Measurements from ENCODE around the gene CCT5. TPM values are rescaled to one million over a fixed set of nuclear protein-coding genes. Genes with fewer than 3 reads are reported as not detected.

Gene CCT5
- polyA plus RNA-seq, 1 experiment: 390 TPM

GRCh38 chr5:10213316-10213715 is 36.8 kb upstream of the CCT5 start:
- ChIA-PET CTCF (interaction anchor here (0.7 kb wide), 2 partner anchors 14 to 19 kb away, joined by 3 to 4 read pairs; no protein-coding TSS in a partner anchor), POLR2A (no interaction called here)

GRCh38 chr5:10214041-10214440 is 36.0 kb upstream of the CCT5 start:
- no peak for TF ChIP-seq CTCF (IDR thresholded peaks at IDR 0.05; ENCODE audit: low read depth, low read length)
- H3K4me3 ChIP-seq (ENCODE audit: low read depth, low read length): no peak overlapping the region
- DNase-seq (ENCODE audit: low read depth, low spot score): no peak
- ChIA-PET CTCF (no interaction called here), POLR2A (no interaction called here)
- H3K9me3 ChIP-seq (ENCODE audit: control insufficient read depth, insufficient read depth, low read length): no peaks in the 10 kb centered on the region; the same call in 1 of the 2 replicates
- H3K27ac ChIP-seq (ENCODE audit: low read depth, low read length): no peak overlapping the region
- no peaks in the 10 kb centered on the region for H3K27me3 ChIP-seq (ENCODE audit: control insufficient read depth, insufficient read depth, low read length)

More at GRCh38 chr5:10213316-10213715, 36.8 kb upstream of the CCT5 start:
- TF ChIP-seq CTCF (IDR thresholded peaks at IDR 0.05; ENCODE audit: low read depth, low read length): no peak
- no peaks in the 10 kb centered on the region for H3K27me3 ChIP-seq (ENCODE audit: control insufficient read depth, insufficient read depth, low read length)
- no peaks in the 10 kb centered on the region; the same call in 1 of the 2 replicates for H3K9me3 ChIP-seq (ENCODE audit: control insufficient read depth, insufficient read depth, low read length)
- no peak overlapping the region for H3K27ac ChIP-seq (ENCODE audit: low read depth, low read length)
- no peak for DNase-seq (ENCODE audit: low read depth, low spot score)
- no peak overlapping the region for H3K4me3 ChIP-seq (ENCODE audit: low read depth, low read length)

GRCh38 chr5:10215366-10215765 is 34.7 kb upstream of the CCT5 start:
- DNase-seq (ENCODE audit: low read depth, low spot score): no peak
- TF ChIP-seq CTCF (IDR thresholded peaks at IDR 0.05; ENCODE audit: low read depth, low read length): no peak

GRCh38 chr5:10216107-10216506 is 34.0 kb upstream of the CCT5 start:
- H3K4me3 ChIP-seq (ENCODE audit: low read depth, low read length): no peak overlapping the region
- H3K27ac ChIP-seq (ENCODE audit: low read depth, low read length): no peak overlapping the region
- no peaks in the 10 kb centered on the region; the same call in 1 of the 2 replicates for H3K9me3 ChIP-seq (ENCODE audit: control insufficient read depth, insufficient read depth, low read length)
- no peak for DNase-seq (ENCODE audit: low read depth, low spot score)
- POLR2A ChIA-PET: no interaction called here
- no peak for TF ChIP-seq CTCF (IDR thresholded peaks at IDR 0.05; ENCODE audit: low read depth, low read length)
- no peaks in the 10 kb centered on the region for H3K27me3 ChIP-seq (ENCODE audit: control insufficient read depth, insufficient read depth, low read length)
- CTCF ChIA-PET: no interaction called here

More at GRCh38 chr5:10215366-10215765, 34.7 kb upstream of the CCT5 start:
- no peak overlapping the region for H3K27ac ChIP-seq (ENCODE audit: low read depth, low read length)
- no peaks in the 10 kb centered on the region for H3K27me3 ChIP-seq (ENCODE audit: control insufficient read depth, insufficient read depth, low read length)
- ChIA-PET POLR2A (no interaction called here), CTCF (no interaction called here)
- no peaks in the 10 kb centered on the region; the same call in 1 of the 2 replicates for H3K9me3 ChIP-seq (ENCODE audit: control insufficient read depth, insufficient read depth, low read length)
- no peak overlapping the region for H3K4me3 ChIP-seq (ENCODE audit: low read depth, low read length)

GRCh38 chr5:10218658-10219057 is 31.4 kb upstream of the CCT5 start:
- no peak overlapping the region for H3K4me3 ChIP-seq (ENCODE audit: low read depth, low read length)
- H3K27me3 ChIP-seq (ENCODE audit: control insufficient read depth, insufficient read depth, low read length): no peaks in the 10 kb centered on the region
- ChIA-PET CTCF (no interaction called here), POLR2A (no interaction called here)
- no peak for DNase-seq (ENCODE audit: low read depth, low spot score)
- no peak for TF ChIP-seq CTCF (IDR thresholded peaks at IDR 0.05; ENCODE audit: low read depth, low read length)
- H3K27ac ChIP-seq (ENCODE audit: low read depth, low read length): no peak overlapping the region
- no peaks in the 10 kb centered on the region for H3K9me3 ChIP-seq (ENCODE audit: control insufficient read depth, insufficient read depth, low read length)

Measured in AG04450 (cell line).